HTERT RPE-1 (cell line): ENCODE results near the gene TMBIM4.
"Not testable (repeated sequence)": the region's sequence is repeated elsewhere in the genome, so short reads cannot be mapped to it uniquely, and the experiment has no call there.

Experiments
- in situ Hi-C: fragments of 300-500 bp; cut with MboI; formaldehyde crosslinking; loops from 4 replicates; pipeline ENCODE4 v1.14.3; 2020; ENCODE audit warnings: low sequenced_read_pairs

Gene TMBIM4

GRCh38 chr12:66187036-66187435 is 17.2 kb upstream of the TMBIM4 start:
- in situ Hi-C loops: no loop called here

GRCh38 chr12:66184822-66185221 is 15.0 kb upstream of the TMBIM4 start:
- in situ Hi-C loops: not testable (repeated sequence)

GRCh38 chr12:66182956-66183355 is 13.2 kb upstream of the TMBIM4 start:
- in situ Hi-C loops: no loop called here

GRCh38 chr12:66176105-66176900 is 6.5 kb upstream of the TMBIM4 start:
- in situ Hi-C loops: no loop called here

- in situ Hi-C loops: not testable (repeated sequence)
These were observed 4.9 kb upstream of the TMBIM4 start for GRCh38 chr12:66174391-66175325.

- in situ Hi-C loops: no loop called here
These were observed 810 bp upstream of the TMBIM4 start for GRCh38 chr12:66170606-66171005.

- in situ Hi-C loops: no loop called here
These were observed 1.4 kb downstream of the TMBIM4 start for GRCh38 chr12:66168410-66168809.

GRCh38 chr12:66166561-66166960 is 3.2 kb downstream of the TMBIM4 start:
- in situ Hi-C loops: no loop called here

- in situ Hi-C loops: no loop called here
These were observed 4.7 kb downstream of the TMBIM4 start for GRCh38 chr12:66165141-66165540.

GRCh38 chr12:66164349-66164821 is 5.4 kb downstream of the TMBIM4 start:
- in situ Hi-C loops: no loop called here

- in situ Hi-C loops: no loop called here
These were observed 6.5 kb downstream of the TMBIM4 start for GRCh38 chr12:66163289-66163688.

- in situ Hi-C loops: no loop called here
These were observed 7.1 kb downstream of the TMBIM4 start for GRCh38 chr12:66162701-66163100.

GRCh38 chr12:66160704-66161103 is 9.1 kb downstream of the TMBIM4 start:
- in situ Hi-C loops: no loop called here

- in situ Hi-C loops: no loop called here
These were observed 10.7 kb downstream of the TMBIM4 start for GRCh38 chr12:66159123-66159522.

GRCh38 chr12:66156654-66157053 is 13.1 kb downstream of the TMBIM4 start:
- in situ Hi-C loops: no loop called here

- in situ Hi-C loops: no loop called here
These were observed 15.0 kb downstream of the TMBIM4 start for GRCh38 chr12:66154776-66155175.

GRCh38 chr12:66152732-66153131 is 17.1 kb downstream of the TMBIM4 start:
- in situ Hi-C loops: no loop called here

GRCh38 chr12:66149702-66150398 is 19.9 kb downstream of the TMBIM4 start:
- in situ Hi-C loops: no loop called here

GRCh38 chr12:66144791-66145754 is 24.7 kb downstream of the TMBIM4 start:
- in situ Hi-C loops: no loop called here

- in situ Hi-C loops: no loop called here
These were observed 25.9 kb downstream of the TMBIM4 start for GRCh38 chr12:66143868-66144267.
